Hepatic stellate cell (primary cell): ENCODE results near the gene CLCN5.
A peak's percentile ranks its signal among the peaks of the same experiment; 100 is the strongest.

Experiments used
- DNase-seq: peaks from one replicate; pipeline ENCODE4 v3.0.0; 2011; ENCODE audit warnings: low spot score

Gene CLCN5

GRCh38 chrX:50088645-50089044, 166.2 kb downstream of the CLCN5 start:
- DNase-seq = no peak

GRCh38 chrX:50093625-50094024, 171.2 kb downstream of the CLCN5 start:
- DNase-seq = no peak

GRCh38 chrX:50097071-50097470, 174.7 kb downstream of the CLCN5 start:
- no peak for DNase-seq

GRCh38 chrX:50098241-50098640, 175.8 kb downstream of the CLCN5 start:
- no peak for DNase-seq

- DNase-seq = no peak
Observed at GRCh38 chrX:50098749-50099148, 176.4 kb downstream of the CLCN5 start.

- no peak for DNase-seq
Observed at GRCh38 chrX:50099331-50099730, 176.9 kb downstream of the CLCN5 start.

GRCh38 chrX:50100188-50100587, 177.8 kb downstream of the CLCN5 start:
- DNase-seq = peak; percentile 8

GRCh38 chrX:50103176-50103575, 180.8 kb downstream of the CLCN5 start:
- no peak for DNase-seq

GRCh38 chrX:50103866-50104566, 181.6 kb downstream of the CLCN5 start:
- no peak for DNase-seq

GRCh38 chrX:50106051-50106675, 183.8 kb downstream of the CLCN5 start:
- DNase-seq = no peak

- no peak for DNase-seq
Observed at GRCh38 chrX:50107470-50107869, 185.1 kb downstream of the CLCN5 start.

- DNase-seq = no peak
Observed at GRCh38 chrX:50108264-50108663, 185.9 kb downstream of the CLCN5 start.

GRCh38 chrX:50111742-50112141, 189.3 kb downstream of the CLCN5 start:
- DNase-seq = no peak

GRCh38 chrX:50114113-50114512, 191.7 kb downstream of the CLCN5 start:
- no peak for DNase-seq

- DNase-seq = no peak
Observed at GRCh38 chrX:50115973-50116372, 193.6 kb downstream of the CLCN5 start.

GRCh38 chrX:50117476-50117875, 195.1 kb downstream of the CLCN5 start:
- DNase-seq = no peak

- DNase-seq = no peak
Observed at GRCh38 chrX:50125480-50125879, 203.1 kb downstream of the CLCN5 start.

GRCh38 chrX:50147972-50148371, 225.6 kb downstream of the CLCN5 start:
- DNase-seq = no peak
